Measurements from ENCODE around the gene ZNF57.

DNA sequence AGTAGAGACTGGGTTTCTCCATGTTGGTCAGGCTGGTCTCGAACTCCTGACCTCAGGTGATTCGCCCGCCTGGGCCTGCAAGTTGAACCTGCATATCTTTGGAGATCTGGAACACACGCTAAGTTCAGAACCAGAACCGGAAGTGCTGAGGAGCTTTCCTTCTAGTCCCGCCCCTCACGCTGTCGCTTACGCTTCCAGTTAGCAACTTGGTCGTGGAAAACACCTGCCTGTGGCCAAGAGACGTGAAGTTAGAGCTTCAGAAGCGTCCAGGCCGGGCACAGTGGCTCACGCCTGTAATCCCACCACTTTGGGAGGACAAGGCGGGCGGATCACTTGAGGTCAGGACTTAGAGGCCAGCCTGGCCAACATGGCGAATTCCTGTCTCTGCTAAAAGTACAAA lies 15.0 kb upstream of the ZNF57 start:
- TF ChIP-seq POLR2AphosphoS5 (IDR thresholded peaks at IDR 0.05; ENCODE audit: low read depth, low read length) (no peak), TAF1 (IDR thresholded peaks at IDR 0.05; ENCODE audit: borderline replicate concordance, insufficient read depth, low read length) (no peak), SIN3A (IDR thresholded peaks at IDR 0.05; ENCODE audit: borderline replicate concordance, insufficient read depth, low read length) (no peak), FOXP2 (optimal IDR thresholded peaks at IDR 0.05; ENCODE audit: borderline replicate concordance, extremely low read depth, extremely low read length, insufficient read depth) (no peak)
- TF ChIP-seq, protein P1, sequence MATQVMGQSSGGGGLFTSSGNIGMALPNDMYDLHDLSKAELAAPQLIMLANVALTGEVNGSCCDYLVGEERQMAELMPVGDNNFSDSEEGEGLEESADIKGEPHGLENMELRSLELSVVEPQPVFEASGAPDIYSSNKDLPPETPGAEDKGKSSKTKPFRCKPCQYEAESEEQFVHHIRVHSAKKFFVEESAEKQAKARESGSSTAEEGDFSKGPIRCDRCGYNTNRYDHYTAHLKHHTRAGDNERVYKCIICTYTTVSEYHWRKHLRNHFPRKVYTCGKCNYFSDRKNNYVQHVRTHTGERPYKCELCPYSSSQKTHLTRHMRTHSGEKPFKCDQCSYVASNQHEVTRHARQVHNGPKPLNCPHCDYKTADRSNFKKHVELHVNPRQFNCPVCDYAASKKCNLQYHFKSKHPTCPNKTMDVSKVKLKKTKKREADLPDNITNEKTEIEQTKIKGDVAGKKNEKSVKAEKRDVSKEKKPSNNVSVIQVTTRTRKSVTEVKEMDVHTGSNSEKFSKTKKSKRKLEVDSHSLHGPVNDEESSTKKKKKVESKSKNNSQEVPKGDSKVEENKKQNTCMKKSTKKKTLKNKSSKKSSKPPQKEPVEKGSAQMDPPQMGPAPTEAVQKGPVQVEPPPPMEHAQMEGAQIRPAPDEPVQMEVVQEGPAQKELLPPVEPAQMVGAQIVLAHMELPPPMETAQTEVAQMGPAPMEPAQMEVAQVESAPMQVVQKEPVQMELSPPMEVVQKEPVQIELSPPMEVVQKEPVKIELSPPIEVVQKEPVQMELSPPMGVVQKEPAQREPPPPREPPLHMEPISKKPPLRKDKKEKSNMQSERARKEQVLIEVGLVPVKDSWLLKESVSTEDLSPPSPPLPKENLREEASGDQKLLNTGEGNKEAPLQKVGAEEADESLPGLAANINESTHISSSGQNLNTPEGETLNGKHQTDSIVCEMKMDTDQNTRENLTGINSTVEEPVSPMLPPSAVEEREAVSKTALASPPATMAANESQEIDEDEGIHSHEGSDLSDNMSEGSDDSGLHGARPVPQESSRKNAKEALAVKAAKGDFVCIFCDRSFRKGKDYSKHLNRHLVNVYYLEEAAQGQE (IDR thresholded peaks at IDR 0.05; ENCODE audit: insufficient read depth in 1 of 2, low read depth in 2 of 2, low read length in 2 of 2): no peak

Data from PFSK-1 (cell line).